ENCODE results near the gene KRTAP4-3. TPM values are rescaled to one million over a fixed set of nuclear protein-coding genes. Genes with fewer than 3 reads are reported as not detected.
"Not testable (repeated sequence)": the region's sequence is repeated elsewhere in the genome, so short reads cannot be mapped to it uniquely, and the experiment has no call there.

Gene KRTAP4-3
- total RNA-seq, 4 donors from 2014 or later, result not detected

- TF ChIP-seq CTCF (IDR thresholded peaks at IDR 0.05 in 4 of 5, conservative IDR thresholded peaks at IDR 0.05 in 1 of 5) (no peak), POLR2A (IDR thresholded peaks at IDR 0.05) (no peak)
These were observed 43.0 kb downstream of the KRTAP4-3 start for GRCh38 chr17:41125064-41125463.

GRCh38 chr17:41123991-41124371 is 44.0 kb downstream of the KRTAP4-3 start, which contains the start of gene KRTAP4-12:
TSS of gene KRTAP4-12 (minus strand) at chr17:41124182. CDS start at chr17:41124122, 60 bp downstream.
- H3K4me1 ChIP-seq; H3K4me3 ChIP-seq; intact Hi-C loops (cut with DNase I; ENCODE audit: low total_unique reads); H3K27ac ChIP-seq; H3K27me3 ChIP-seq; H3K9me3 ChIP-seq; DNase-seq; ATAC-seq; in situ Hi-C loops (cut with MboI; ENCODE audit: low sequenced_read_pairs in 4 of 4); H3K36me3 ChIP-seq: not testable (repeated sequence)

More at GRCh38 chr17:41125064-41125463, 43.0 kb downstream of the KRTAP4-3 start:
- Histone ChIP-seq H3K4me1 (no peaks in the 10 kb centered on the region), H3K36me3 (no peaks in the 10 kb centered on the region), H3K4me3 (no peak overlapping the region), H3K27ac (no peak overlapping the region), H3K9me3 (no peaks in the 10 kb centered on the region), H3K27me3 (peaks cover 0 to 4% (median 0%) of the 10 kb centered on the region in 3 donors)
- ATAC-seq, result no peak
- intact Hi-C loops (cut with DNase I; ENCODE audit: low total_unique reads) (no loop called here), in situ Hi-C loops (cut with MboI; ENCODE audit: low sequenced_read_pairs in 4 of 4) (no loop called here)
- DNase-seq, result no peak

GRCh38 chr17:41123292-41123990 is 44.6 kb downstream of the KRTAP4-3 start:
- H3K27me3 ChIP-seq; DNase-seq; H3K36me3 ChIP-seq; intact Hi-C loops (cut with DNase I; ENCODE audit: low total_unique reads); H3K27ac ChIP-seq; H3K9me3 ChIP-seq; H3K4me1 ChIP-seq; ATAC-seq; in situ Hi-C loops (cut with MboI; ENCODE audit: low sequenced_read_pairs in 4 of 4); H3K4me3 ChIP-seq: not testable (repeated sequence)

GRCh38 chr17:41121742-41122141 is 46.3 kb downstream of the KRTAP4-3 start:
- no peaks in the 10 kb centered on the region for H3K9me3 ChIP-seq
- ATAC-seq, result no peak
- H3K4me3 ChIP-seq, result no peak overlapping the region
- intact Hi-C loops (cut with DNase I; ENCODE audit: low total_unique reads) (no loop called here), in situ Hi-C loops (cut with MboI; ENCODE audit: low sequenced_read_pairs in 4 of 4) (no loop called here)
- TF ChIP-seq POLR2A (IDR thresholded peaks at IDR 0.05), result no peak
- TF ChIP-seq CTCF (IDR thresholded peaks at IDR 0.05 in 4 of 5, conservative IDR thresholded peaks at IDR 0.05 in 1 of 5), result no peak
- no peak overlapping the region for H3K27ac ChIP-seq
- no peak for DNase-seq
- H3K36me3 ChIP-seq, result no peaks in the 10 kb centered on the region
- H3K27me3 ChIP-seq, result peaks cover 0 to 7% (median 0%) of the 10 kb centered on the region in 3 donors
- H3K4me1 ChIP-seq, result no peaks in the 10 kb centered on the region

GRCh38 chr17:41119696-41120690 is 48.0 kb downstream of the KRTAP4-3 start:
- in situ Hi-C loops (cut with MboI; ENCODE audit: low sequenced_read_pairs in 4 of 4); ATAC-seq; intact Hi-C loops (cut with DNase I; ENCODE audit: low total_unique reads): not testable (repeated sequence)

GRCh38 chr17:41118721-41119120 is 49.3 kb downstream of the KRTAP4-3 start:
- peaks cover 0 to 2% (median 2%) of the 10 kb centered on the region in 3 donors for H3K27me3 ChIP-seq

More at GRCh38 chr17:41119696-41120690, 48.0 kb downstream of the KRTAP4-3 start:
- H3K36me3 ChIP-seq, DNase-seq, H3K27me3 ChIP-seq, H3K4me1 ChIP-seq, H3K27ac ChIP-seq, H3K9me3 ChIP-seq, H3K4me3 ChIP-seq: not testable (repeated sequence)

GRCh38 chr17:41117846-41118386 is 50.1 kb downstream of the KRTAP4-3 start, which contains the start of gene KRTAP4-11:
TSS of gene KRTAP4-11 (minus strand) at chr17:41118373. CDS start at chr17:41118315, 58 bp downstream.
- H3K4me3 ChIP-seq; H3K27ac ChIP-seq; ATAC-seq; H3K27me3 ChIP-seq; H3K36me3 ChIP-seq; intact Hi-C loops (cut with DNase I; ENCODE audit: low total_unique reads); H3K4me1 ChIP-seq; H3K9me3 ChIP-seq; DNase-seq; in situ Hi-C loops (cut with MboI; ENCODE audit: low sequenced_read_pairs in 4 of 4): not testable (repeated sequence)

More at GRCh38 chr17:41118721-41119120, 49.3 kb downstream of the KRTAP4-3 start:
- ATAC-seq (no peak), DNase-seq (no peak)
- TF ChIP-seq CTCF (IDR thresholded peaks at IDR 0.05 in 4 of 5, conservative IDR thresholded peaks at IDR 0.05 in 1 of 5), result no peak
- TF ChIP-seq POLR2A (IDR thresholded peaks at IDR 0.05), result no peak
- H3K27ac ChIP-seq, result no peak overlapping the region
- in situ Hi-C loops (cut with MboI; ENCODE audit: low sequenced_read_pairs in 4 of 4) (no loop called here), intact Hi-C loops (cut with DNase I; ENCODE audit: low total_unique reads) (no loop called here)
- H3K4me3 ChIP-seq, result no peak overlapping the region
- no peaks in the 10 kb centered on the region for H3K4me1 ChIP-seq
- no peaks in the 10 kb centered on the region for H3K36me3 ChIP-seq
- H3K9me3 ChIP-seq, result no peaks in the 10 kb centered on the region

All from gastrocnemius medialis (tissue), 4 donors.